HG03521 (cell line): ENCODE data around the gene TRIM50.
"Not testable (repeated sequence)": the region's sequence is repeated elsewhere in the genome, so short reads cannot be mapped to it uniquely, and the experiment has no call there.

ENCODE experiments used
- ATAC-seq: cut with Tn5 transposase; IDR thresholded peaks from one replicate; pipeline ENCODE4 v1.9.1; 2021; ENCODE audit warnings: mild to moderate bottlenecking, moderate library complexity; ENCODE audit not compliant: unreplicated experiment

Gene TRIM50

GRCh38 chr7:73350306-73351068, 22.6 kb upstream of the TRIM50 start:
- ATAC-seq, result no peak

GRCh38 chr7:73349763-73350162, 21.9 kb upstream of the TRIM50 start:
- no peak for ATAC-seq

- no peak for ATAC-seq
Measured at GRCh38 chr7:73345951-73346350, 18.1 kb upstream of the TRIM50 start.

- ATAC-seq, result no peak
Measured at GRCh38 chr7:73345538-73345937, 17.7 kb upstream of the TRIM50 start.

- ATAC-seq, result no peak
Measured at GRCh38 chr7:73343671-73344380, 15.9 kb upstream of the TRIM50 start.

- ATAC-seq, result no peak
Measured at GRCh38 chr7:73342645-73343044, 14.8 kb upstream of the TRIM50 start.

- ATAC-seq, result no peak
Measured at GRCh38 chr7:73341877-73342276, 14.0 kb upstream of the TRIM50 start.

- no peak for ATAC-seq
Measured at GRCh38 chr7:73340514-73340913, 12.6 kb upstream of the TRIM50 start.

GRCh38 chr7:73338321-73338720, 10.4 kb upstream of the TRIM50 start:
- ATAC-seq, result no peak

GRCh38 chr7:73332447-73332846, 4.6 kb upstream of the TRIM50 start:
- ATAC-seq, result no peak

- ATAC-seq, result no peak
Measured at GRCh38 chr7:73330772-73331171, 2.9 kb upstream of the TRIM50 start.

- no peak for ATAC-seq
Measured at GRCh38 chr7:73329861-73330581, 2.1 kb upstream of the TRIM50 start.

- ATAC-seq, result no peak
Measured at GRCh38 chr7:73328696-73329095, 814 bp upstream of the TRIM50 start.

- not testable (repeated sequence) for ATAC-seq
Measured at GRCh38 chr7:73327449-73327848, 433 bp downstream of the TRIM50 start.

- ATAC-seq, result not testable (repeated sequence)
Measured at GRCh38 chr7:73325424-73325823, 2.5 kb downstream of the TRIM50 start.

- ATAC-seq, result not testable (repeated sequence)
Measured at GRCh38 chr7:73324081-73324845, 3.6 kb downstream of the TRIM50 start.

GRCh38 chr7:73323434-73324080, 4.3 kb downstream of the TRIM50 start:
- not testable (repeated sequence) for ATAC-seq

- not testable (repeated sequence) for ATAC-seq
Measured at GRCh38 chr7:73320009-73320408, 7.9 kb downstream of the TRIM50 start.

GRCh38 chr7:73319541-73319940, 8.3 kb downstream of the TRIM50 start:
- ATAC-seq, result not testable (repeated sequence)

GRCh38 chr7:73318656-73319204, 9.2 kb downstream of the TRIM50 start:
- not testable (repeated sequence) for ATAC-seq
